Gastrocnemius medialis (tissue), 4 donors: ENCODE measurements around the gene FAM217A.

Source experiments
- POLR2A ChIP-seq, 2 donors: fragments of 450-650 bp; IDR thresholded peaks; one replicate each; pipeline ENCODE4 v1.6.1; 2017; ENCODE audit warnings: antibody characterized with exemption in 2 of 2, mild to moderate bottlenecking in 2 of 2, moderate library complexity in 2 of 2
- TF ChIP-seq, protein P1 (sequence below), 5 experiments: fragments of 450-650 bp in 3 of 5; fragments of 200-600 bp in 2 of 5; sonication (generic) in 2 of 5; IDR thresholded peaks in 4 of 5; conservative IDR thresholded peaks in 1 of 5; 1 replicate in 4 of 5; 2 replicates in 1 of 5; pipeline ENCODE4 v1.5.1; 2016 to 2019; ENCODE audit warnings: antibody characterized with exemption in 5 of 5, mild to moderate bottlenecking in 3 of 5, moderate library complexity in 3 of 5

DNA sequence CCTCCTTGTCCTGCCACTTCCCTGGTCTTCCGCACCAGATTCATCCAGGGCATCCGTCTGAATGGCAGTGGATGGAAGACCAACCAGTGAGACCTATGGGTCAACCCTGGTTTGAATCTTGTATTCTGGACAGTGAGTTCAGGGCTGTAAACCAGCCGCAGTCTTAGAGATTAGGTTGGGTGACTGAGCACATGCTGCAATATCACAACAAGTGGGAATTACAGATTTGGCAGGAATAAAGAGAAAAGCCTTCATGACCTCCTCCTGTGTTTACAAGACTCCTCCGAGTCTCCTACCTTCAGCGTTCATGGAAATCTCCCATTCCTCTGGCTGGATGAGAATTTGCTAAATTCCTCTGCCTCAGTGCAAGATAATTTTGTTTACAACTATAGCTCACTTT, 46.6 kb upstream of the FAM217A start:
- TF ChIP-seq, protein P1, sequence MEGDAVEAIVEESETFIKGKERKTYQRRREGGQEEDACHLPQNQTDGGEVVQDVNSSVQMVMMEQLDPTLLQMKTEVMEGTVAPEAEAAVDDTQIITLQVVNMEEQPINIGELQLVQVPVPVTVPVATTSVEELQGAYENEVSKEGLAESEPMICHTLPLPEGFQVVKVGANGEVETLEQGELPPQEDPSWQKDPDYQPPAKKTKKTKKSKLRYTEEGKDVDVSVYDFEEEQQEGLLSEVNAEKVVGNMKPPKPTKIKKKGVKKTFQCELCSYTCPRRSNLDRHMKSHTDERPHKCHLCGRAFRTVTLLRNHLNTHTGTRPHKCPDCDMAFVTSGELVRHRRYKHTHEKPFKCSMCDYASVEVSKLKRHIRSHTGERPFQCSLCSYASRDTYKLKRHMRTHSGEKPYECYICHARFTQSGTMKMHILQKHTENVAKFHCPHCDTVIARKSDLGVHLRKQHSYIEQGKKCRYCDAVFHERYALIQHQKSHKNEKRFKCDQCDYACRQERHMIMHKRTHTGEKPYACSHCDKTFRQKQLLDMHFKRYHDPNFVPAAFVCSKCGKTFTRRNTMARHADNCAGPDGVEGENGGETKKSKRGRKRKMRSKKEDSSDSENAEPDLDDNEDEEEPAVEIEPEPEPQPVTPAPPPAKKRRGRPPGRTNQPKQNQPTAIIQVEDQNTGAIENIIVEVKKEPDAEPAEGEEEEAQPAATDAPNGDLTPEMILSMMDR (IDR thresholded peaks at IDR 0.05 in 4 of 5, conservative IDR thresholded peaks at IDR 0.05 in 1 of 5), result no peak
- no peak for TF ChIP-seq POLR2A (IDR thresholded peaks at IDR 0.05)
